NCI-H2081 treated with DMSO at 0.1 percent for 48 hours (cell line): ENCODE measurements around the gene NUP62.
"Not testable (repeated sequence)": the region's sequence is repeated elsewhere in the genome, so short reads cannot be mapped to it uniquely, and the experiment has no call there.

ENCODE experiments used
- DNase-seq: peaks from one replicate; lab custom pipeline; 2025; lab: John Stamatoyannopoulos, UW

NUP62 gene

GRCh38 chr19:49951806-49952478 lies 22.6 kb upstream of the NUP62 start:
- no peak for DNase-seq

- DNase-seq = no peak
These were observed 21.7 kb upstream of the NUP62 start for GRCh38 chr19:49950956-49951526.

- DNase-seq = no peak
These were observed 21.3 kb upstream of the NUP62 start for GRCh38 chr19:49950590-49950948.

- DNase-seq = no peak
These were observed 20.7 kb upstream of the NUP62 start for GRCh38 chr19:49949742-49950589.

- DNase-seq = no peak
These were observed 17.1 kb upstream of the NUP62 start for GRCh38 chr19:49946415-49946814.

GRCh38 chr19:49944567-49944966 lies 15.3 kb upstream of the NUP62 start:
- DNase-seq = not testable (repeated sequence)

GRCh38 chr19:49940482-49940791 lies 11.1 kb upstream of the NUP62 start:
- DNase-seq = no peak

- no peak for DNase-seq
These were observed 10.6 kb upstream of the NUP62 start for GRCh38 chr19:49939721-49940481.

GRCh38 chr19:49938662-49939061 lies 9.4 kb upstream of the NUP62 start:
- no peak for DNase-seq

- peak; percentile 5 for DNase-seq
These were observed 8.6 kb upstream of the NUP62 start for GRCh38 chr19:49937750-49938381.

- no peak for DNase-seq
These were observed 7.2 kb upstream of the NUP62 start for GRCh38 chr19:49936549-49936948.

- DNase-seq = no peak
These were observed 4.3 kb upstream of the NUP62 start for GRCh38 chr19:49933643-49934042.

- no peak for DNase-seq
These were observed 3.4 kb upstream of the NUP62 start for GRCh38 chr19:49932731-49933131.

- DNase-seq = no peak
These were observed 2.7 kb upstream of the NUP62 start for GRCh38 chr19:49932041-49932451.

- DNase-seq = no peak
These were observed 2.2 kb upstream of the NUP62 start for GRCh38 chr19:49931293-49932040.

- DNase-seq = no peak
These were observed 1.2 kb upstream of the NUP62 start for GRCh38 chr19:49930483-49931011.

- peak; percentile 86 for DNase-seq
These were observed 543 bp upstream of the NUP62 start for GRCh38 chr19:49929611-49930482.

- DNase-seq = no peak
These were observed 1.6 kb downstream of the NUP62 start for GRCh38 chr19:49927526-49928264.

GRCh38 chr19:49926515-49926914 lies 2.8 kb downstream of the NUP62 start:
- DNase-seq = no peak
